Colon (tissue), 2 donors: ENCODE data around the gene SLC25A21.

ENCODE experiments used
- FAIRE-seq: peaks from 2 replicates; lab custom pipeline; 2012; peaks lifted over from hg19 to GRCh38; lab: Jason Lieb, UNC
- donor health status: control.
- donor health status: control.

The SLC25A21 gene

DNA sequence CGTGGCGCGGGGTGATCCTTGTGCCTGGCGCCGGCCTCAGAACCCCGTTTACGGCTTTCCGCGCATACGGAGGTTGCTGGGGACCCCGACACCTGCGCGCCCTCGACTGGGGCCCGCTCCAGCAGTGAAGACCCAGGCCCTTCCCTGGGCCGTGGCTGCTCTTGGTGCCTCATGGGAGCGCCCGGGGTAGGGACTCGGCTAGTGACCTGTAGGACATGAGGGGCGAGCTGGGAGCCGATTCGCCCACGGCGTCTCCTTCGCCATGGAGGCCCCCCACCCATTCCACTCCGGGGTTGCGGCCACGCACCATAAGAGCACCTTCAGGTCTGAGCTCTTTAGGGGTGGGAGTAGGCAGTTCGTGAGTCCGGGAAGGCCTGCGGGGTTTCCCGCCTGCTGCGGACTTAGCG, 525.0 kb downstream of the SLC25A21 start:
- FAIRE-seq = no peak

DNA sequence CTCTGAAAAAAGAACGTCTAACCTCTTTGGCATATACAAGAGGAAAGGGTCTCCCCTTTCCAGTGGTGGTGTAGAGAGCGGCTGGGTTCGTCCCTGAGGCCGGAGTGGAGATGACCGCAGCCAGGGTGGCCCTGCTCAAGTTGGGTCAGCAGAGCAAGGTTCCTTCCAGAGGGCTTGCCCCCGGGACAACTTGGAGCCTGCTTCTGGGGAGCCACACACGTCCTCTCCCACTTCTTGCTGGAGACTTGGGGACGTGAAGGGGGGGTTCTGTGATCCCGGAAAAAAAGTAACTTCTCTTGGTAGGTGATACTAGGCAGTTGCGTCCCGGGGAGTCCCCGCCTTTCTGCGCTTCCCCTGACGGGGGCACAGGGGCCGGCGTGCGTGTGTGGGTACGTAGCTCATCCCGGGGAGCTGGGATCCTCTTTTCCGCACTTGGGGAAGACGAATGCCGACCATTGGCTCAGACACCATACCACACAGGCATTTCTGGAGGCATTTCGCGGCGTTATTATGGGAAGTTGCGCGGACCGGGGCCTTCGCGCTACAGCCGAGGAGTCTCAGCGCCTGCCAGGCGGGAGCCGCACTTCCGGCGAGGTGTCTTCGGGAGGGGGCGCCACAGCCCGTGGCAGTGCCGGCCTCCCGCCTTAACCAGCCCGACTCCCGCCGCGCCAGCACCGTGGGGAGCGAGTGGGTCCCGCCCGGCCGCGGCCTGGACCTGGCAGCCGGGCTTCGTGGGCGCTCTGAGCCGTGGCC, 525.6 kb downstream of the SLC25A21 start:
- no peak for FAIRE-seq

DNA sequence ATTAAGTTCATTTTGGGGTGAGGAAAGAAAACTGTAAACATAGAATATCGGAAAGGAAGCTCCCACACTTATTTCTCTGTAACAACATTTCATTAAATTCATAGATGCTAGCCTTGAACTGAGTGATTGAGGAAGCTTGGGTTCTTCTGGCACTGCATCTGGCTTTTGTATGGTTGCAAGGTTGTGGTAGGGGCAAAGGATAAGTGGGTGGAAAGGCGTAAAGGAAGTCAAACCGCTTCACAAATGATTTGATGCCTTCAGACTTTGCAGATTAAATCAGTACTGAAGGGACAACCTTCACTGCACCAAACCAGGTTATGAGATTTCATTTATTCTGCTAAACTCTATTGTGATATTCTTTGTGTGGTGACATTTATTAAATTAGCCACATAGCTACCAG, 538.8 kb downstream of the SLC25A21 start:
- FAIRE-seq = no peak
